Measurements from ENCODE around the gene ANO3.

DNA sequence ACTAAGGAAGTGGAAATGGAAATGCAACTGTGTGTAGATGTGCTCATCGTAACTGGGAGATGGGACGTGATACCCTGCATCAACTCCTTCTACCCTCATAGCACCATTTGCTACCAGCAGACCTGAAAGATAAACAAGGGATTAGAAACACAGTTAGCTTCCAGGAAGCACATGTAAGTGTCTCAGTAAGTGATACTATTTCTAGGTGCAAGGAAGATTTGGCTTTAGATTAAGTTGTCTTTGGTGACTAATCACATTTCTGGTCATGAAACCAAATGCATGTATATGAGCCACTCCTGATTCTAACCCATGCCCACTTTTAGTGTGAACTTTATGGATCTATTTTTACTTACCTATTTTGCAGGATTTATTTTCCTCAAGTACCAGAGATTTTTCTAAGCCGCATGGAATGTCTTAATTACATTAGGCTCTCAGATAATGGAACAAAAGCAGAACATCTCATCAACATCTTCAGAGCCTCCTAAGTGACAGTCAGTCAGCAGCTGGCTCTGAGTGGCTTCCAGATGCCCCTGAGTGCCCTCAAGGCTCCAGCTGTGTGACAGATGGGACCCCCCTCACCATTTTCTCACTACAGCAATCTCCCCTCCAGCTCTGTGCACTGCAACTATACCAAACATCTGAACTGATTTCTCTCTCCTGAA lies 368.8 kb downstream of the ANO3 start:
- TF ChIP-seq, protein P1, sequence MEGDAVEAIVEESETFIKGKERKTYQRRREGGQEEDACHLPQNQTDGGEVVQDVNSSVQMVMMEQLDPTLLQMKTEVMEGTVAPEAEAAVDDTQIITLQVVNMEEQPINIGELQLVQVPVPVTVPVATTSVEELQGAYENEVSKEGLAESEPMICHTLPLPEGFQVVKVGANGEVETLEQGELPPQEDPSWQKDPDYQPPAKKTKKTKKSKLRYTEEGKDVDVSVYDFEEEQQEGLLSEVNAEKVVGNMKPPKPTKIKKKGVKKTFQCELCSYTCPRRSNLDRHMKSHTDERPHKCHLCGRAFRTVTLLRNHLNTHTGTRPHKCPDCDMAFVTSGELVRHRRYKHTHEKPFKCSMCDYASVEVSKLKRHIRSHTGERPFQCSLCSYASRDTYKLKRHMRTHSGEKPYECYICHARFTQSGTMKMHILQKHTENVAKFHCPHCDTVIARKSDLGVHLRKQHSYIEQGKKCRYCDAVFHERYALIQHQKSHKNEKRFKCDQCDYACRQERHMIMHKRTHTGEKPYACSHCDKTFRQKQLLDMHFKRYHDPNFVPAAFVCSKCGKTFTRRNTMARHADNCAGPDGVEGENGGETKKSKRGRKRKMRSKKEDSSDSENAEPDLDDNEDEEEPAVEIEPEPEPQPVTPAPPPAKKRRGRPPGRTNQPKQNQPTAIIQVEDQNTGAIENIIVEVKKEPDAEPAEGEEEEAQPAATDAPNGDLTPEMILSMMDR (IDR thresholded peaks at IDR 0.05; ENCODE audit: extremely low read depth in 1 of 2, insufficient read depth in 1 of 2, low read depth in 1 of 2, low read length in 2 of 2), result no peak
- TF ChIP-seq GATA2 (IDR thresholded peaks at IDR 0.05; ENCODE audit: insufficient read depth, insufficient read length, low read depth, low read length) (no peak), EZH2 (IDR thresholded peaks at IDR 0.05; ENCODE audit: borderline replicate concordance, low read depth, low read length, severe bottlenecking) (no peak), POLR2A (IDR thresholded peaks at IDR 0.05; ENCODE audit: low read depth, low read length) (no peak), POLR2AphosphoS5 (IDR thresholded peaks at IDR 0.05; ENCODE audit: insufficient read depth, low read depth, low read length) (no peak), JUN (IDR thresholded peaks at IDR 0.05; ENCODE audit: borderline replicate concordance, insufficient read depth, insufficient read length, low read depth) (no peak), FOS (IDR thresholded peaks at IDR 0.05; ENCODE audit: borderline replicate concordance, insufficient read depth, low read length) (no peak), MYC (IDR thresholded peaks at IDR 0.05; ENCODE audit: low read depth, low read length) (no peak)
- TF ChIP-seq, protein P2, sequence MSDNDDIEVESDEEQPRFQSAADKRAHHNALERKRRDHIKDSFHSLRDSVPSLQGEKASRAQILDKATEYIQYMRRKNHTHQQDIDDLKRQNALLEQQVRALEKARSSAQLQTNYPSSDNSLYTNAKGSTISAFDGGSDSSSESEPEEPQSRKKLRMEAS (IDR thresholded peaks at IDR 0.05; ENCODE audit: insufficient read depth, insufficient read length), result no peak

Measured in endothelial cell of umbilical vein (primary cell).